HEK293 (cell line): ENCODE measurements around the gene MC1R.
A peak's percentile ranks its signal among the peaks of the same experiment; 100 is the strongest.

Experiments used
- BCL11A ChIP-seq: fragments of 450-650 bp; formaldehyde crosslinking; IDR thresholded peaks from 2 replicates; pipeline ENCODE4 v1.5.1; 2016; ENCODE audit warnings: low read depth, missing biosample characterization, missing genetic modification characterization
- GLI2 ChIP-seq: fragments of 450-650 bp; formaldehyde crosslinking; IDR thresholded peaks from 2 replicates; pipeline ENCODE4; 2017; ENCODE audit warnings: missing biosample characterization, missing genetic modification characterization, low read depth, borderline replicate concordance
- GLIS2 ChIP-seq: fragments of 450-650 bp; formaldehyde crosslinking; IDR thresholded peaks from 2 replicates; pipeline ENCODE4 v1.5.1; 2016; ENCODE audit warnings: missing biosample characterization, missing genetic modification characterization
- IKZF3 ChIP-seq: fragments of 450-650 bp; IDR thresholded peaks from 2 replicates; pipeline ENCODE4 v1.5.0; 2018; ENCODE audit warnings: missing biosample characterization, mild to moderate bottlenecking, missing genetic modification characterization, moderate library complexity
- KLF16 ChIP-seq: fragments of 450-650 bp; formaldehyde crosslinking; IDR thresholded peaks from 2 replicates; pipeline ENCODE4 v1.5.1; 2017; ENCODE audit warnings: missing biosample characterization, missing genetic modification characterization
- MZF1 ChIP-seq: fragments of 450-650 bp; formaldehyde crosslinking; IDR thresholded peaks from 2 replicates; pipeline ENCODE4 v1.5.1; 2017; ENCODE audit warnings: missing biosample characterization, missing genetic modification characterization, borderline replicate concordance
- OVOL3 ChIP-seq: fragments of 450-650 bp; formaldehyde crosslinking; IDR thresholded peaks from 2 replicates; pipeline ENCODE4 v1.5.1; 2016; ENCODE audit warnings: missing biosample characterization, missing genetic modification characterization
- TCF7L2 ChIP-seq: IDR thresholded peaks from 2 replicates; pipeline ENCODE4 v1.6.1; 2011; ENCODE audit warnings: low read depth, mild to moderate bottlenecking, inconsistent platforms, low read length, moderate library complexity, borderline replicate concordance
- TRIM28 ChIP-seq: IDR thresholded peaks from 2 replicates; pipeline ENCODE4 v1.6.1; 2011; ENCODE audit warnings: low read length, control low read depth, borderline replicate concordance
- ZBTB7A ChIP-seq: fragments of 450-650 bp; formaldehyde crosslinking; IDR thresholded peaks from 2 replicates; pipeline ENCODE4 v1.5.1; 2016; ENCODE audit warnings: low read depth, missing biosample characterization, missing genetic modification characterization
- ZNF138 ChIP-seq: fragments of 450-650 bp; formaldehyde crosslinking; IDR thresholded peaks from 2 replicates; pipeline ENCODE4 v1.5.1; 2016; ENCODE audit warnings: missing biosample characterization, missing genetic modification characterization, borderline replicate concordance
- ZNF16 ChIP-seq: fragments of 450-650 bp; formaldehyde crosslinking; IDR thresholded peaks from 2 replicates; pipeline ENCODE4 v1.5.1; 2016; ENCODE audit warnings: low read depth, missing biosample characterization, missing genetic modification characterization
- ZNF174 ChIP-seq: fragments of 450-650 bp; formaldehyde crosslinking; IDR thresholded peaks from 2 replicates; pipeline ENCODE4 v1.5.0; 2017; ENCODE audit warnings: missing biosample characterization, mild to moderate bottlenecking, missing genetic modification characterization
- ZNF223 ChIP-seq: fragments of 450-650 bp; formaldehyde crosslinking; IDR thresholded peaks from 2 replicates; pipeline ENCODE4 v1.5.1; 2016; ENCODE audit warnings: missing biosample characterization, missing genetic modification characterization
- ZNF23 ChIP-seq: fragments of 450-650 bp; formaldehyde crosslinking; IDR thresholded peaks from 2 replicates; pipeline ENCODE4 v1.5.1; 2016; ENCODE audit warnings: missing biosample characterization, missing genetic modification characterization, borderline replicate concordance
- ZNF354C ChIP-seq: fragments of 450-650 bp; formaldehyde crosslinking; IDR thresholded peaks from 2 replicates; pipeline ENCODE4 v1.5.1; 2016; ENCODE audit warnings: missing biosample characterization, missing genetic modification characterization, low read depth, borderline replicate concordance
- ZNF416 ChIP-seq: fragments of 450-650 bp; formaldehyde crosslinking; IDR thresholded peaks from 2 replicates; pipeline ENCODE4 v1.5.1; 2016; ENCODE audit warnings: missing biosample characterization, missing genetic modification characterization
- ZNF560 ChIP-seq: fragments of 450-650 bp; formaldehyde crosslinking; IDR thresholded peaks from 2 replicates; pipeline ENCODE4 v1.5.1; 2017; ENCODE audit warnings: missing biosample characterization, missing genetic modification characterization, borderline replicate concordance
- ZNF654 ChIP-seq: fragments of 450-650 bp; formaldehyde crosslinking; IDR thresholded peaks from 2 replicates; pipeline ENCODE4 v1.5.1; 2016; ENCODE audit warnings: low read depth, missing biosample characterization, missing genetic modification characterization
- ZNF677 ChIP-seq: fragments of 450-650 bp; IDR thresholded peaks from 2 replicates; pipeline ENCODE4 v1.5.0; 2018; ENCODE audit warnings: missing biosample characterization, mild to moderate bottlenecking, missing genetic modification characterization, moderate library complexity
- ZNF785 ChIP-seq: fragments of 450-650 bp; formaldehyde crosslinking; IDR thresholded peaks from 2 replicates; pipeline ENCODE4 v1.5.1; 2016; ENCODE audit warnings: missing biosample characterization, missing genetic modification characterization
- TF ChIP-seq, protein P1 (sequence below): fragments of 450-650 bp; formaldehyde crosslinking; IDR thresholded peaks from 2 replicates; pipeline ENCODE4 v1.5.1; 2017; ENCODE audit warnings: missing biosample characterization, mild to moderate bottlenecking, missing genetic modification characterization, moderate library complexity
- TF ChIP-seq, protein P2 (sequence below): fragments of 450-650 bp; IDR thresholded peaks from 2 replicates; pipeline ENCODE4 v1.5.1; 2018; ENCODE audit warnings: missing biosample characterization, missing genetic modification characterization
- TF ChIP-seq, protein P3 (sequence below): fragments of 450-650 bp; formaldehyde crosslinking; IDR thresholded peaks from 2 replicates; pipeline ENCODE4 v1.5.1; 2017; ENCODE audit warnings: missing biosample characterization, missing genetic modification characterization
- TF ChIP-seq, protein P4 (sequence below): fragments of 450-650 bp; formaldehyde crosslinking; IDR thresholded peaks from 2 replicates; pipeline ENCODE4 v1.5.1; 2016; ENCODE audit warnings: missing biosample characterization, missing genetic modification characterization
- TF ChIP-seq, protein P5 (sequence below): IDR thresholded peaks from 2 replicates; pipeline ENCODE4 v1.6.1; 2011; ENCODE audit warnings: mild to moderate bottlenecking, low read depth, low read length, borderline replicate concordance
- TF ChIP-seq, protein P6 (sequence below): fragments of 450-650 bp; formaldehyde crosslinking; IDR thresholded peaks from 2 replicates; pipeline ENCODE4 v1.5.1; 2016; ENCODE audit warnings: missing biosample characterization, missing genetic modification characterization, borderline replicate concordance

The MC1R gene

DNA sequence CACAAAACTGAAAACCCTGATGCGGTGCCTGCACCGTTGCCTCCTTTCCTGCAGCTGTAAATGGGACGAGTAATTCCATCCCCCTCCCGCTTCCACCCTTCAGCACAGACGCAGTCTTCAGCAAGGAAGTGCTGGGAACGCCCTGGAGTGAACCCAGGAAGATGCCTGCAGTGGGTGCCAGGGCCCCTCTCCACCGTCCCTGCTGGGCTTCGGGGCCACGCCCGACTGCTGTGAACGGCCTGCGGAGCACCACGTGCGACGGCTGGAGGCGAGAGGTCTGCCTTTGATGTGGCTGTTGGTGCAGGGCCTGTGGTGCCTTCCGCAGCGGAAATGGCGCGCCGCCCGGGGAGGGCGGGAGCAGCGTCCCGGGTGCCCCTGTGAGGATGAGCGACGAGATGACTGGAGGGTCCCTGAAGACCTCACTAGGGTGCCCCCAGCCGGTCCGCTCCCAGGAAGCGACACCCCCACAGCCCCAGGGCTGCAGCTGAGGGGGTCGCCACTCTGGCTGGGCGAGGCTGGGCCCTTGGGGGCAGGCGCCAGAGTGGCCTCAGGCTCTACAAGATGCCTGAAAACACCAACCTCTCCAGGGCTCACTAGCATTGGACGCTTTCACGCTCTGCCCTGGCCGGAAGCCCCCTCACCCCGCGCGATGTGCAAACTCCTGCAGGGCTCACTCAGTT, 749 bp upstream of the MC1R start (continued):
- TF ChIP-seq MZF1 (tag by site-specific recombination) (peak; percentile 78), ZNF174 (tag by site-specific recombination) (no peak), BCL11A (tag by site-specific recombination) (no peak; the same call in 1 of the 2 replicates), TRIM28 (0 out of 2 replicates have a peak, but pooled peaks have one; percentile 47), ZNF416 (tag by site-specific recombination) (no peak), ZNF223 (peak; percentile 52; the same call in 1 of the 2 replicates), ZBTB7A (tag by site-specific recombination) (peak; percentile 81; the same call in 1 of the 2 replicates), ZNF16 (tag by site-specific recombination) (no peak), ZNF138 (tag by site-specific recombination) (no peak), OVOL3 (tag by site-specific recombination) (no peak), ZNF785 (tag by site-specific recombination) (0 out of 2 replicates have a peak, but pooled peaks have one; percentile 15), ZNF23 (tag by site-specific recombination) (no peak), GLIS2 (tag by site-specific recombination) (peak; percentile 97), IKZF3 (tag by site-specific recombination) (peak; percentile 89), ZNF354C (tag by site-specific recombination) (no peak), GLI2 (tag by site-specific recombination) (no peak), ZNF677 (no peak), KLF16 (peak; percentile 87), ZNF560 (tag by site-specific recombination) (no peak), ZNF654 (tag by site-specific recombination) (no peak), TCF7L2 (peak; percentile 97)
- TF ChIP-seq, protein P1, sequence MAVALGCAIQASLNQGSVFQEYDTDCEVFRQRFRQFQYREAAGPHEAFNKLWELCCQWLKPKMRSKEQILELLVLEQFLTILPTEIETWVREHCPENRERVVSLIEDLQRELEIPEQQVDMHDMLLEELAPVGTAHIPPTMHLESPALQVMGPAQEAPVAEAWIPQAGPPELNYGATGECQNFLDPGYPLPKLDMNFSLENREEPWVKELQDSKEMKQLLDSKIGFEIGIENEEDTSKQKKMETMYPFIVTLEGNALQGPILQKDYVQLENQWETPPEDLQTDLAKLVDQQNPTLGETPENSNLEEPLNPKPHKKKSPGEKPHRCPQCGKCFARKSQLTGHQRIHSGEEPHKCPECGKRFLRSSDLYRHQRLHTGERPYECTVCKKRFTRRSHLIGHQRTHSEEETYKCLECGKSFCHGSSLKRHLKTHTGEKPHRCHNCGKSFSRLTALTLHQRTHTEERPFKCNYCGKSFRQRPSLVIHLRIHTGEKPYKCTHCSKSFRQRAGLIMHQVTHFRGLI (tag by site-specific recombination), result peak; percentile 97
- TF ChIP-seq, protein P2, sequence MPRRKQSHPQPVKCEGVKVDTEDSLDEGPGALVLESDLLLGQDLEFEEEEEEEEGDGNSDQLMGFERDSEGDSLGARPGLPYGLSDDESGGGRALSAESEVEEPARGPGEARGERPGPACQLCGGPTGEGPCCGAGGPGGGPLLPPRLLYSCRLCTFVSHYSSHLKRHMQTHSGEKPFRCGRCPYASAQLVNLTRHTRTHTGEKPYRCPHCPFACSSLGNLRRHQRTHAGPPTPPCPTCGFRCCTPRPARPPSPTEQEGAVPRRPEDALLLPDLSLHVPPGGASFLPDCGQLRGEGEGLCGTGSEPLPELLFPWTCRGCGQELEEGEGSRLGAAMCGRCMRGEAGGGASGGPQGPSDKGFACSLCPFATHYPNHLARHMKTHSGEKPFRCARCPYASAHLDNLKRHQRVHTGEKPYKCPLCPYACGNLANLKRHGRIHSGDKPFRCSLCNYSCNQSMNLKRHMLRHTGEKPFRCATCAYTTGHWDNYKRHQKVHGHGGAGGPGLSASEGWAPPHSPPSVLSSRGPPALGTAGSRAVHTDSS, result no peak
- TF ChIP-seq, protein P3, sequence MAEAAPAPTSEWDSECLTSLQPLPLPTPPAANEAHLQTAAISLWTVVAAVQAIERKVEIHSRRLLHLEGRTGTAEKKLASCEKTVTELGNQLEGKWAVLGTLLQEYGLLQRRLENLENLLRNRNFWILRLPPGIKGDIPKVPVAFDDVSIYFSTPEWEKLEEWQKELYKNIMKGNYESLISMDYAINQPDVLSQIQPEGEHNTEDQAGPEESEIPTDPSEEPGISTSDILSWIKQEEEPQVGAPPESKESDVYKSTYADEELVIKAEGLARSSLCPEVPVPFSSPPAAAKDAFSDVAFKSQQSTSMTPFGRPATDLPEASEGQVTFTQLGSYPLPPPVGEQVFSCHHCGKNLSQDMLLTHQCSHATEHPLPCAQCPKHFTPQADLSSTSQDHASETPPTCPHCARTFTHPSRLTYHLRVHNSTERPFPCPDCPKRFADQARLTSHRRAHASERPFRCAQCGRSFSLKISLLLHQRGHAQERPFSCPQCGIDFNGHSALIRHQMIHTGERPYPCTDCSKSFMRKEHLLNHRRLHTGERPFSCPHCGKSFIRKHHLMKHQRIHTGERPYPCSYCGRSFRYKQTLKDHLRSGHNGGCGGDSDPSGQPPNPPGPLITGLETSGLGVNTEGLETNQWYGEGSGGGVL, result peak; percentile 57; the same call in 1 of the 2 replicates
- TF ChIP-seq, protein P4, sequence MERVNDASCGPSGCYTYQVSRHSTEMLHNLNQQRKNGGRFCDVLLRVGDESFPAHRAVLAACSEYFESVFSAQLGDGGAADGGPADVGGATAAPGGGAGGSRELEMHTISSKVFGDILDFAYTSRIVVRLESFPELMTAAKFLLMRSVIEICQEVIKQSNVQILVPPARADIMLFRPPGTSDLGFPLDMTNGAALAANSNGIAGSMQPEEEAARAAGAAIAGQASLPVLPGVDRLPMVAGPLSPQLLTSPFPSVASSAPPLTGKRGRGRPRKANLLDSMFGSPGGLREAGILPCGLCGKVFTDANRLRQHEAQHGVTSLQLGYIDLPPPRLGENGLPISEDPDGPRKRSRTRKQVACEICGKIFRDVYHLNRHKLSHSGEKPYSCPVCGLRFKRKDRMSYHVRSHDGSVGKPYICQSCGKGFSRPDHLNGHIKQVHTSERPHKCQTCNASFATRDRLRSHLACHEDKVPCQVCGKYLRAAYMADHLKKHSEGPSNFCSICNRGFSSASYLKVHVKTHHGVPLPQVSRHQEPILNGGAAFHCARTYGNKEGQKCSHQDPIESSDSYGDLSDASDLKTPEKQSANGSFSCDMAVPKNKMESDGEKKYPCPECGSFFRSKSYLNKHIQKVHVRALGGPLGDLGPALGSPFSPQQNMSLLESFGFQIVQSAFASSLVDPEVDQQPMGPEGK (tag by site-specific recombination), result peak; percentile 99
- TF ChIP-seq, protein P5, sequence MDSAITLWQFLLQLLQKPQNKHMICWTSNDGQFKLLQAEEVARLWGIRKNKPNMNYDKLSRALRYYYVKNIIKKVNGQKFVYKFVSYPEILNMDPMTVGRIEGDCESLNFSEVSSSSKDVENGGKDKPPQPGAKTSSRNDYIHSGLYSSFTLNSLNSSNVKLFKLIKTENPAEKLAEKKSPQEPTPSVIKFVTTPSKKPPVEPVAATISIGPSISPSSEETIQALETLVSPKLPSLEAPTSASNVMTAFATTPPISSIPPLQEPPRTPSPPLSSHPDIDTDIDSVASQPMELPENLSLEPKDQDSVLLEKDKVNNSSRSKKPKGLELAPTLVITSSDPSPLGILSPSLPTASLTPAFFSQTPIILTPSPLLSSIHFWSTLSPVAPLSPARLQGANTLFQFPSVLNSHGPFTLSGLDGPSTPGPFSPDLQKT, result no peak
- TF ChIP-seq, protein P6, sequence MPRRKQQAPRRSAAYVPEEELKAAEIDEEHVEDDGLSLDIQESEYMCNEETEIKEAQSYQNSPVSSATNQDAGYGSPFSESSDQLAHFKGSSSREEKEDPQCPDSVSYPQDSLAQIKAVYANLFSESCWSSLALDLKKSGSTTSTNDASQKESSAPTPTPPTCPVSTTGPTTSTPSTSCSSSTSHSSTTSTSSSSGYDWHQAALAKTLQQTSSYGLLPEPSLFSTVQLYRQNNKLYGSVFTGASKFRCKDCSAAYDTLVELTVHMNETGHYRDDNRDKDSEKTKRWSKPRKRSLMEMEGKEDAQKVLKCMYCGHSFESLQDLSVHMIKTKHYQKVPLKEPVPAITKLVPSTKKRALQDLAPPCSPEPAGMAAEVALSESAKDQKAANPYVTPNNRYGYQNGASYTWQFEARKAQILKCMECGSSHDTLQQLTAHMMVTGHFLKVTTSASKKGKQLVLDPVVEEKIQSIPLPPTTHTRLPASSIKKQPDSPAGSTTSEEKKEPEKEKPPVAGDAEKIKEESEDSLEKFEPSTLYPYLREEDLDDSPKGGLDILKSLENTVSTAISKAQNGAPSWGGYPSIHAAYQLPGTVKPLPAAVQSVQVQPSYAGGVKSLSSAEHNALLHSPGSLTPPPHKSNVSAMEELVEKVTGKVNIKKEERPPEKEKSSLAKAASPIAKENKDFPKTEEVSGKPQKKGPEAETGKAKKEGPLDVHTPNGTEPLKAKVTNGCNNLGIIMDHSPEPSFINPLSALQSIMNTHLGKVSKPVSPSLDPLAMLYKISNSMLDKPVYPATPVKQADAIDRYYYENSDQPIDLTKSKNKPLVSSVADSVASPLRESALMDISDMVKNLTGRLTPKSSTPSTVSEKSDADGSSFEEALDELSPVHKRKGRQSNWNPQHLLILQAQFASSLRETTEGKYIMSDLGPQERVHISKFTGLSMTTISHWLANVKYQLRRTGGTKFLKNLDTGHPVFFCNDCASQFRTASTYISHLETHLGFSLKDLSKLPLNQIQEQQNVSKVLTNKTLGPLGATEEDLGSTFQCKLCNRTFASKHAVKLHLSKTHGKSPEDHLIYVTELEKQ (tag by site-specific recombination), result no peak
